SJCRH30 (cell line): ENCODE results near the gene MRPL49. TPM values are rescaled to one million over a fixed set of nuclear protein-coding genes. Genes with fewer than 3 reads are reported as not detected.
A peak's percentile ranks its signal among the peaks of the same experiment; 100 is the strongest.

Source experiments
- DNase-seq, 2 experiments: peaks; one replicate each; pipeline ENCODE4 v3.0.0-alpha.2; 2015 to 2020
- H3K27ac ChIP-seq: fragments of 250-450 bp; sonication (Bioruptor Pico); 2 replicates; pipeline ENCODE4 v1.5.1; 2020; ENCODE audit warnings: mild to moderate bottlenecking, moderate library complexity
- H3K27me3 ChIP-seq: fragments of 250-450 bp; sonication (Bioruptor Pico); 2 replicates; pipeline ENCODE4 v1.5.1; 2020; ENCODE audit warnings: mild to moderate bottlenecking, moderate library complexity
- H3K36me3 ChIP-seq: fragments of 250-450 bp; sonication (Bioruptor Pico); 2 replicates; pipeline ENCODE4 v1.5.1; 2020; ENCODE audit warnings: mild to moderate bottlenecking, moderate library complexity
- H3K4me1 ChIP-seq: fragments of 250-450 bp; sonication (Bioruptor Pico); 2 replicates; pipeline ENCODE4 v1.5.1; 2020; ENCODE audit warnings: mild to moderate bottlenecking, moderate library complexity
- H3K4me3 ChIP-seq: fragments of 250-450 bp; sonication (Bioruptor Pico); 2 replicates; pipeline ENCODE4 v1.5.1; 2020; ENCODE audit warnings: mild to moderate bottlenecking, moderate library complexity
- H3K9me3 ChIP-seq: fragments of 250-450 bp; sonication (Bioruptor Pico); replicated peaks from 2 replicates; pipeline ENCODE4 v1.5.1; 2020; ENCODE audit warnings: mild to moderate bottlenecking, moderate library complexity
- total RNA-seq: library from RNA; depleted of rRNA; stranded (reverse); fragments of >200 nt; shearing (Covaris generic); gene quantifications from 2 replicates; pipeline ENCODE4 v1.2.3, GENCODE V29; 2014

Gene MRPL49
- total RNA-seq, 1 experiment from 2014 or later: 51.5 TPM

GRCh38 chr11:65110354-65110861 is 11.7 kb upstream of the MRPL49 start:
- Histone ChIP-seq H3K36me3 (no peaks in the 10 kb centered on the region), H3K4me3 (no peak overlapping the region), H3K9me3 (no peaks in the 10 kb centered on the region), H3K27ac (no peak overlapping the region), H3K4me1 (peaks cover 2% of the 10 kb centered on the region; the same call in 1 of the 2 replicates), H3K27me3 (no peaks in the 10 kb centered on the region)
- DNase-seq: peak; percentile 80 to 89

- no peak for DNase-seq
- H3K9me3 ChIP-seq: no peaks in the 10 kb centered on the region
- peaks cover 2% of the 10 kb centered on the region; the same call in 1 of the 2 replicates for H3K4me1 ChIP-seq
- no peaks in the 10 kb centered on the region for H3K36me3 ChIP-seq
- no peaks in the 10 kb centered on the region for H3K27me3 ChIP-seq
- H3K27ac ChIP-seq: no peak overlapping the region
- H3K4me3 ChIP-seq: no peak overlapping the region
Measured at GRCh38 chr11:65111159-65111743, 10.9 kb upstream of the MRPL49 start.

GRCh38 chr11:65111744-65112545 is 10.2 kb upstream of the MRPL49 start, which contains the start of gene TM7SF2:
TSS of gene TM7SF2 (plus strand) at chr11:65111872. CDS start at chr11:65112016, 144 bp downstream.
- no peaks in the 10 kb centered on the region for H3K36me3 ChIP-seq
- peak; percentile 88 to 89 for DNase-seq
- no peaks in the 10 kb centered on the region for H3K27me3 ChIP-seq
- H3K4me1 ChIP-seq: peaks cover 5% of the 10 kb centered on the region; the same call in 1 of the 2 replicates
- H3K27ac ChIP-seq: no peak within 1 kb of the TSS
- peak within 1 kb of the TSS; percentile 21 for H3K4me3 ChIP-seq
- H3K9me3 ChIP-seq: no peaks in the 10 kb centered on the region

- Histone ChIP-seq H3K27ac (no peak overlapping the region), H3K9me3 (no peaks in the 10 kb centered on the region), H3K4me3 (no peak overlapping the region; the same call in 1 of the 2 replicates), H3K27me3 (no peaks in the 10 kb centered on the region), H3K4me1 (peaks cover 5% of the 10 kb centered on the region; the same call in 1 of the 2 replicates), H3K36me3 (no peaks in the 10 kb centered on the region)
- no peak for DNase-seq
Measured at GRCh38 chr11:65112546-65113360, 9.4 kb upstream of the MRPL49 start.

- Histone ChIP-seq H3K9me3 (no peaks in the 10 kb centered on the region), H3K27ac (no peak overlapping the region), H3K4me3 (no peak overlapping the region), H3K4me1 (peaks cover 5% of the 10 kb centered on the region; the same call in 1 of the 2 replicates), H3K36me3 (peaks cover 3% of the 10 kb centered on the region), H3K27me3 (no peaks in the 10 kb centered on the region)
- DNase-seq: no peak
Measured at GRCh38 chr11:65113361-65113756, 8.8 kb upstream of the MRPL49 start.

- no peak for DNase-seq
- H3K27me3 ChIP-seq: no peaks in the 10 kb centered on the region
- H3K27ac ChIP-seq: no peak overlapping the region
- H3K4me3 ChIP-seq: no peak overlapping the region
- peaks cover 5% of the 10 kb centered on the region; the same call in 1 of the 2 replicates for H3K4me1 ChIP-seq
- peaks cover 3% of the 10 kb centered on the region for H3K36me3 ChIP-seq
- no peaks in the 10 kb centered on the region for H3K9me3 ChIP-seq
Measured at GRCh38 chr11:65113839-65114238, 8.3 kb upstream of the MRPL49 start.

- Histone ChIP-seq H3K9me3 (no peaks in the 10 kb centered on the region), H3K4me1 (peaks cover 5% of the 10 kb centered on the region; the same call in 1 of the 2 replicates), H3K27me3 (no peaks in the 10 kb centered on the region), H3K36me3 (peaks cover 7% of the 10 kb centered on the region), H3K4me3 (no peak overlapping the region), H3K27ac (no peak overlapping the region)
- no peak for DNase-seq
Measured at GRCh38 chr11:65114538-65115171, 7.5 kb upstream of the MRPL49 start.

GRCh38 chr11:65115361-65116082 is 6.6 kb upstream of the MRPL49 start:
- peaks cover 14% of the 10 kb centered on the region for H3K36me3 ChIP-seq
- H3K4me3 ChIP-seq: no peak overlapping the region
- no peak for DNase-seq
- H3K9me3 ChIP-seq: no peaks in the 10 kb centered on the region
- peaks cover 5% of the 10 kb centered on the region; the same call in 1 of the 2 replicates for H3K4me1 ChIP-seq
- no peak overlapping the region for H3K27ac ChIP-seq
- H3K27me3 ChIP-seq: no peaks in the 10 kb centered on the region

GRCh38 chr11:65116370-65117205 is 5.5 kb upstream of the MRPL49 start:
- peaks cover 20% of the 10 kb centered on the region for H3K36me3 ChIP-seq

GRCh38 chr11:65117206-65118096 is 4.7 kb upstream of the MRPL49 start, which contains the start of gene ZNHIT2:
TSS of gene ZNHIT2 (minus strand) at chr11:65117701. CDS start at chr11:65117653, 48 bp downstream.
- Histone ChIP-seq H3K4me1 (peaks cover 3% of the 10 kb centered on the region; the same call in 1 of the 2 replicates), H3K4me3 (peak within 1 kb of the TSS; percentile 73), H3K9me3 (no peaks in the 10 kb centered on the region), H3K27me3 (no peaks in the 10 kb centered on the region), H3K36me3 (peaks cover 20% of the 10 kb centered on the region), H3K27ac (peak within 1 kb of the TSS; percentile 44)
- peak; percentile 98 for DNase-seq

More at GRCh38 chr11:65116370-65117205, 5.5 kb upstream of the MRPL49 start:
- H3K9me3 ChIP-seq: no peaks in the 10 kb centered on the region
- H3K4me1 ChIP-seq: peaks cover 5% of the 10 kb centered on the region; the same call in 1 of the 2 replicates
- peak overlapping the region; percentile 44 for H3K27ac ChIP-seq
- no peak for DNase-seq
- peak overlapping the region; percentile 73 for H3K4me3 ChIP-seq
- H3K27me3 ChIP-seq: no peaks in the 10 kb centered on the region

- DNase-seq: no peak
- Histone ChIP-seq H3K36me3 (peaks cover 20% of the 10 kb centered on the region), H3K4me1 (peaks cover 7% of the 10 kb centered on the region; the same call in 1 of the 2 replicates), H3K27ac (no peak overlapping the region), H3K27me3 (no peaks in the 10 kb centered on the region), H3K4me3 (no peak overlapping the region), H3K9me3 (no peaks in the 10 kb centered on the region)
Measured at GRCh38 chr11:65118097-65118837, 3.9 kb upstream of the MRPL49 start.
